Body of pancreas (tissue), 4 donors: Measurements from ENCODE around the gene CACNA1H.

Source experiments
- POLR2A ChIP-seq, 3 donors: fragments of 450-650 bp; IDR thresholded peaks; one replicate each; pipeline ENCODE4 v1.6.1; 2016; ENCODE audit warnings: antibody characterized with exemption in 3 of 3, mild to moderate bottlenecking in 2 of 3
- TF ChIP-seq, protein P1 (sequence below), 7 experiments: fragments of 450-650 bp in 4 of 7; fragments of 200-600 bp in 3 of 7; sonication (generic) in 3 of 7; IDR thresholded peaks; one replicate each; pipeline ENCODE4 v1.5.1; 2016 to 2019; ENCODE audit warnings: antibody characterized with exemption in 7 of 7

DNA sequence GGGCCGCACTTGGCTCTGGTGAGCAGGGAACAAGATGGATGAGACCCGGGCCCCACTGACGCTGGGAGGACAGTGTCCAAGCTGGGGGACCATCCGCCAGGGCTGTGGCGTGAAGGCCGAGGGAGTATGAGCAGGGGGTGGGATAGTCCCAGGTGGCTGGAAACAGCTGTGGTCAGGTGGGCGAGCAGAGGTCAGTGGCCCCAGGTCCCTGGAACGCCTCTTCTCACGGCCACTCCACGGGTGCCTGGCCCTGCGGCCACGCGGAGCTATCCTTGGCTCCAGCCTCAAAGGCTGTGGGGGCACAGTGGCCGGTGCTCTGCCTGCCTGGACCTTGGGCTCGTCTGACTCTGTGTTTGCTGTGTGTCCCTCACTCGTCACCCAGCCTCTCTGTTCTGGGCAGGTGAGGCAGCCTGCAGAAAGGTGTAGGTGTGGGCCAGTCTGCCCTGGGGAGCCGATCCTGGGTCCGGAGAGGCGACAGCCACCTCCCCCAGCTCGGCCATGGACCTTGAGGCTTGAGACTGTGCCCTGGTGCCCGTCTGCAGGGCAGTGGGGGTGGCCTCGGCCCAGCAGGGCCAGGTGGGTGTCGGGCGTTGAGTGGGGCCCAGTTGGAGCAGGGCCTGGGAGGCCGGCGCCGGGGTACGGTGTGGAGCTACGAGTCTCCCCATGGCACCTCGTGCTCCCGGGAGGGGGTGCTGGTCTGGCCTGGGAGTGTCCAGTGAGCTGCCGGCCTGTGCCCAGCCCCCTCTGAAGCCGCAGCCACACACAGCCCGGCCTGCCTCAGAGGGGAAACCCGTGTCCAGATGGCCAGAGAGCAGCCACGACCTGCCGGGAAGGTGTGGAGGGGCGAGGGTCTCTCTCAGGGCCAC is 10.0 kb downstream of the CACNA1H start:
- no peak for TF ChIP-seq POLR2A (IDR thresholded peaks at IDR 0.05)
- TF ChIP-seq, protein P1, sequence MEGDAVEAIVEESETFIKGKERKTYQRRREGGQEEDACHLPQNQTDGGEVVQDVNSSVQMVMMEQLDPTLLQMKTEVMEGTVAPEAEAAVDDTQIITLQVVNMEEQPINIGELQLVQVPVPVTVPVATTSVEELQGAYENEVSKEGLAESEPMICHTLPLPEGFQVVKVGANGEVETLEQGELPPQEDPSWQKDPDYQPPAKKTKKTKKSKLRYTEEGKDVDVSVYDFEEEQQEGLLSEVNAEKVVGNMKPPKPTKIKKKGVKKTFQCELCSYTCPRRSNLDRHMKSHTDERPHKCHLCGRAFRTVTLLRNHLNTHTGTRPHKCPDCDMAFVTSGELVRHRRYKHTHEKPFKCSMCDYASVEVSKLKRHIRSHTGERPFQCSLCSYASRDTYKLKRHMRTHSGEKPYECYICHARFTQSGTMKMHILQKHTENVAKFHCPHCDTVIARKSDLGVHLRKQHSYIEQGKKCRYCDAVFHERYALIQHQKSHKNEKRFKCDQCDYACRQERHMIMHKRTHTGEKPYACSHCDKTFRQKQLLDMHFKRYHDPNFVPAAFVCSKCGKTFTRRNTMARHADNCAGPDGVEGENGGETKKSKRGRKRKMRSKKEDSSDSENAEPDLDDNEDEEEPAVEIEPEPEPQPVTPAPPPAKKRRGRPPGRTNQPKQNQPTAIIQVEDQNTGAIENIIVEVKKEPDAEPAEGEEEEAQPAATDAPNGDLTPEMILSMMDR (IDR thresholded peaks at IDR 0.05): no peak
